GM06990 (cell line): Measurements from ENCODE around the gene AKT3.
"Not testable (repeated sequence)": the region's sequence is repeated elsewhere in the genome, so short reads cannot be mapped to it uniquely, and the experiment has no call there.

Experiments used
- DNase-seq: peaks from one replicate; pipeline ENCODE4 v3.0.0-alpha.2; 2011; ENCODE audit not compliant: insufficient read length; ENCODE audit errors: extremely low read depth
- H3K27me3 ChIP-seq: replicated peaks from 2 replicates; pipeline ENCODE4 v1.6.0; 2011; ENCODE audit warnings: low read length; ENCODE audit not compliant: control insufficient read depth, insufficient read depth
- H3K36me3 ChIP-seq: 2 replicates; pipeline ENCODE4 v1.5.1; 2011; ENCODE audit warnings: low read length; ENCODE audit not compliant: control insufficient read depth, insufficient read depth
- H3K4me3 ChIP-seq: replicated peaks from 2 replicates; pipeline ENCODE4 v1.5.1; 2011; ENCODE audit warnings: low read depth, mild to moderate bottlenecking, control low read depth, low read length
- CTCF ChIP-seq: IDR thresholded peaks from 2 replicates; pipeline ENCODE4 v1.5.1; 2011; ENCODE audit warnings: low read length, control low read depth, mild to moderate bottlenecking, inconsistent platforms; ENCODE audit not compliant: insufficient read depth, poor library complexity, severe bottlenecking

Gene AKT3

DNA sequence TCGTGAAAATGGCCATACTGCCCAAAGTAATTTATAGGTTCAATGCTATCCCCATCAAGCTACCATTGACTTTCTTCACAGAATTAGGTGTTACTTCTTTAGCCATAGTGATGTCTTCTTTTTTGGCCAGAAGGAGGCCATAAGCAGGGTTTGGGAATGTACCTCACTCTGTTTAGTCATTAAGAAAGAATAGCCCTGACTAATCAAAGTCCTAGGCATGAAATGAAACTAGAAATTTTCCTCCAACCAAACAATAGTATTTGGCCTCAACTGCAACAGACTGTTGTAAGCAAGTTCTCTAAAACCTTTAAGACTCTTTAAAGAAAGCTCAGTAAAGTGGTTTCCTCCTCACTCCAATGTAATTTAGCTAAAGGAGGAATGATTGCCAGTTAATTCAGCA lies 163.9 kb downstream of the AKT3 start:
- TF ChIP-seq CTCF = no peak
- Histone ChIP-seq H3K27me3 (no peaks in the 10 kb centered on the region), H3K4me3 (no peak overlapping the region), H3K36me3 (no peaks in the 10 kb centered on the region)
- no peak for DNase-seq

- DNase-seq = no peak
Measured at GRCh38 chr1:243680860-243681259, 169.2 kb downstream of the AKT3 start.

DNA sequence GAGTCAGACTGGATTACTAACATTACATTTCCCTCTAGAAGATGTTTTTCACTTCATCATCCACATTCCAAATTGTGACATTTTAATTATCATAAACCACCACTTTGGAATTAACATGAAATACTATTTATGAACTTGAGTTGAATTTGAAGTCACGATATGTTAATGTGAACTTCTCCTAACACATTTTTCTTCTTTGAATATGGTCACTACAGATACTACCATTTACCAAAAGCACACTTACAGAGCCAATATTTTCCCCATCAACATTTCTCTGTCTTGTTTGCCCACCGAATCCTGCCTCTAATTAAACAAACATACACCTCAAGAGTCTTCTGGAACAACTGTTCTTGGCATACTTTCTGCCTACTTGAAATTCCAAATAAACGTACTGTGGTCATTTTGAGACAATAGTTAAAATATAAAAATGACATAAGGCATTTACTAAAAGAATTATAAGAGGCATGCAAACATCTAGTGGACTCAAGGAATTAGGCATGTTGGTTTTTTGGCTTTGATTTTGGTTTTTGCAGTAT lies 177.4 kb downstream of the AKT3 start:
- TF ChIP-seq CTCF = no peak
- Histone ChIP-seq H3K4me3 (no peak overlapping the region), H3K36me3 (no peaks in the 10 kb centered on the region), H3K27me3 (no peaks in the 10 kb centered on the region)
- DNase-seq = no peak

More at GRCh38 chr1:243680860-243681259, 169.2 kb downstream of the AKT3 start:
- TF ChIP-seq CTCF = no peak
- H3K4me3 ChIP-seq = no peak overlapping the region
- H3K27me3 ChIP-seq = no peaks in the 10 kb centered on the region
- no peaks in the 10 kb centered on the region for H3K36me3 ChIP-seq

- no peak overlapping the region for H3K4me3 ChIP-seq
- H3K27me3 ChIP-seq = no peaks in the 10 kb centered on the region
- TF ChIP-seq CTCF = no peak
- no peaks in the 10 kb centered on the region for H3K36me3 ChIP-seq
- no peak for DNase-seq
Measured at GRCh38 chr1:243667591-243667990, 182.5 kb downstream of the AKT3 start.

DNA sequence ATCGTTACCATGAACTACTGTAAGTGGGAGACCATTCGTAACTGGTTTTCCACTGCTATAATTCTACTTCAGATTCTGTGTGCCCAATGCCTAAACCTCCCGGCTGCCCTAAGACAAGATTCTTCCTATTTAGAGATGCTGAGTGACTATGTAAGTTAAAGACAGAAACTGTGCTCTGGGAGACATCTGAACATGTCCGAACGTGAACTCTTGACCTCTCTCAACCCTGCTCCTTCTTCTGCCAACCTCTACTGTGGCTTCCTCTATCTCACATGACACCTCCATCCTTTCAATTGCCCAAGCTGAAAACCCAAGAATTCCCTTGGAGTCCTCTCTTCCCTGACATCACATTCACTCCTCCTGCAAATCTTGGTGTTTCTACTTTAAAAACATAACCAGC lies 182.9 kb downstream of the AKT3 start:
- Histone ChIP-seq H3K27me3 (no peaks in the 10 kb centered on the region), H3K36me3 (no peaks in the 10 kb centered on the region), H3K4me3 (no peak overlapping the region)
- TF ChIP-seq CTCF = no peak
- DNase-seq = no peak

DNA sequence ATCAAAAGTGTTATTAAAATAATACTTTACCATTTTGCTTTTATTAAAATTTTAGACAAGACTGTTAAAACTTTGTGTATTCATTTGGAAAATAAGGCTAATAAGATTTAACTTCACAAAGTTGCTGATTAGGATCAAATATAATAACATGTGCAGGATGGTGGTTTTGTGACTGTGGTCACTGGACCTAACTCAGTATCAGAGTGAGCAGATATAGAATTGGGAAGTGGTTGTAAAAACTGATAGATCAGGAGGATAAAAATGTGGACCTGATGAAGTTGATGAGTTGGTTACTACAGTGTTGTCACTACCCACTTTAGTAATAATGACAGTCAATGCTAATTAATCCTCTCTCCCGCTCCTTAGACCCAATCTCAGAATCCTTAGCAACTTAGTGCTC lies 186.4 kb downstream of the AKT3 start:
- Histone ChIP-seq H3K36me3 (no peaks in the 10 kb centered on the region), H3K4me3 (no peak overlapping the region), H3K27me3 (no peaks in the 10 kb centered on the region)
- TF ChIP-seq CTCF = no peak
- DNase-seq = no peak

DNA sequence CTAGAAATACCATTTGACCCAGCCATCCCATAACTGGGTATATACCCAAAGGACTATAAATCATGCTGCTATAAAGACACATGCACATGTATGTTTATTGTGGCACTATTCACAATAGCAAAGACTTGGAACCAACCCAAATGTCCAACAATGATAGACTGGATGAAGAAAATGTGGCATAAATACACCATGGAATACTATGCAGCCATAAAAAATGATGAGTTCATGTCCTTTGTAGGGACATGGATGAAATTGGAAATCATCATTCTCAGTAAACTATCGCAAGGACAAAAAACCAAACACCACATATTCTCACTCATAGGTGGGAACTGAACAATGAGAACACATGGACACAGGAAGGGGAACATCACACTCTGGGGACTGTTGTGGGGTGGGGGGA lies 187.9 kb downstream of the AKT3 start:
- not testable (repeated sequence) for H3K36me3 ChIP-seq, H3K4me3 ChIP-seq, H3K27me3 ChIP-seq, DNase-seq
